ENCODE data around the gene PPT1. TPM values are rescaled to one million over a fixed set of nuclear protein-coding genes. Genes with fewer than 3 reads are reported as not detected.
A peak's percentile ranks its signal among the peaks of the same experiment; 100 is the strongest.

Gene PPT1
- total and polyA plus RNA-seq, 3 donors from 2014 or later: 67.0 to 112 (median 82.9) TPM

DNA sequence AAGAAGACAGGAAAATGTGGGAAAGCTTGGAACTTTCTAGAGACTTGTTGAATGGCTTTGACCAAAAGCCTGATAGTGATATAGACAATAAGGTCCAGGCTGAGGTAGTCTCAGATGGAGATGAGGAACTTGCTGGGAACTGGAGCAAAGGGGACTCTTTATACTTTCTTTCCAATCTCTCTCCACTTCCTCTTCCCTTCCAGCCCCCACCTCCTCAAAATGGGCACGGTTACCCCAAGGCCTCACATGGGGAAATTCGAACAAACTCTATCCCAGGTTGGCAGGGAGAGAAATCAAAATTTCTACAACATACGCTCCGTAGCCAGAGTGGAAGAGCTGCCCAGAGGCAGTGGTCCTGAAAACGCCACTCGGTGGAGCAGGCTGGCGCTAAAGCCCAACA lies 15.2 kb downstream of the PPT1 start:
- Histone ChIP-seq H3K4me1 (peaks cover 8% of the 10 kb centered on the region), H3K36me3 (ENCODE audit: low read depth, missing control alignments) (no peaks in the 10 kb centered on the region), H3K9me3 (no peaks in the 10 kb centered on the region), H3K27me3 (no peaks in the 10 kb centered on the region), H3K27ac (no peak overlapping the region), H3K4me3 (no peak overlapping the region)
- intact Hi-C loops (cut with DNase I; ENCODE audit: low total_unique reads): no loop called here
- WGBS, 2 donors: 82 to 84% methylated on average over 7 of the region's 7 CpGs
- DNase-seq: no peak
- TF ChIP-seq, protein P1, sequence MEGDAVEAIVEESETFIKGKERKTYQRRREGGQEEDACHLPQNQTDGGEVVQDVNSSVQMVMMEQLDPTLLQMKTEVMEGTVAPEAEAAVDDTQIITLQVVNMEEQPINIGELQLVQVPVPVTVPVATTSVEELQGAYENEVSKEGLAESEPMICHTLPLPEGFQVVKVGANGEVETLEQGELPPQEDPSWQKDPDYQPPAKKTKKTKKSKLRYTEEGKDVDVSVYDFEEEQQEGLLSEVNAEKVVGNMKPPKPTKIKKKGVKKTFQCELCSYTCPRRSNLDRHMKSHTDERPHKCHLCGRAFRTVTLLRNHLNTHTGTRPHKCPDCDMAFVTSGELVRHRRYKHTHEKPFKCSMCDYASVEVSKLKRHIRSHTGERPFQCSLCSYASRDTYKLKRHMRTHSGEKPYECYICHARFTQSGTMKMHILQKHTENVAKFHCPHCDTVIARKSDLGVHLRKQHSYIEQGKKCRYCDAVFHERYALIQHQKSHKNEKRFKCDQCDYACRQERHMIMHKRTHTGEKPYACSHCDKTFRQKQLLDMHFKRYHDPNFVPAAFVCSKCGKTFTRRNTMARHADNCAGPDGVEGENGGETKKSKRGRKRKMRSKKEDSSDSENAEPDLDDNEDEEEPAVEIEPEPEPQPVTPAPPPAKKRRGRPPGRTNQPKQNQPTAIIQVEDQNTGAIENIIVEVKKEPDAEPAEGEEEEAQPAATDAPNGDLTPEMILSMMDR (IDR thresholded peaks at IDR 0.05): no peak
- no peak for TF ChIP-seq POLR2A (IDR thresholded peaks at IDR 0.05)

DNA sequence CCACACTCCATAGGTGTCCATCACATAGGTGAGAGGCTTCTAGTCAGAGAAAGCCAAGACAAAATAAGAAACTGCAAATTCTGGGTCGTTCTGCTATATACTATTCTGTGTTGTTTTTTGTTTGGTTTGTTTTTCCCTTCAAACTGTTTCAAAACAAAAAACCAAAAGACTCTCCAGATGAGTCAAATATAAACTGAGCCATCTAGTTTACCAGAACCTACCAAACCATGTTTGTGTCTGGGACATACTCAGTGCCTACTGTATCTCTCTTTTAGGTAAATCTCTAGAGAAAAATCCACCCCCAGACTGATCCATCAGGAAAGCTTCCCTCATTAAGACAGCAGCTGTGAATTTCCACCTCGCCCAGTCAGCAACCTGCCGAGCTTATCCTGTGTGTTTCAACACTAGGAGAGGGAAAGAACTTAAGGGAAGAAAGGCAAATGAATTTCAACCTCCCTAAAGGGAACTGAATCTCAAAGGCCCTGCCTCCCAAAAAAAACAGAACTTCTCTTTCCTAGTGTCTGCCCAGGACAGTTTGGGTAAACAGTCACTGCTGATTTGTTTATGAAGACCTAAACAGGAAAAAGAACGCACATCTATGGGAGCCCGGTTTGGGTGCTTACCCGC lies 17.2 kb downstream of the PPT1 start:
- no peak for DNase-seq
- Histone ChIP-seq H3K27ac (no peak overlapping the region), H3K4me1 (peaks cover 8% of the 10 kb centered on the region), H3K36me3 (ENCODE audit: low read depth, missing control alignments) (no peaks in the 10 kb centered on the region), H3K27me3 (no peaks in the 10 kb centered on the region), H3K4me3 (no peak overlapping the region), H3K9me3 (no peaks in the 10 kb centered on the region)
- intact Hi-C loops (cut with DNase I; ENCODE audit: low total_unique reads): no loop called here
- 81 to 84% methylated on average over 6 of the region's 6 CpGs for WGBS, 2 donors
- TF ChIP-seq, protein P1 (IDR thresholded peaks at IDR 0.05): no peak
- TF ChIP-seq POLR2A (IDR thresholded peaks at IDR 0.05): no peak

DNA sequence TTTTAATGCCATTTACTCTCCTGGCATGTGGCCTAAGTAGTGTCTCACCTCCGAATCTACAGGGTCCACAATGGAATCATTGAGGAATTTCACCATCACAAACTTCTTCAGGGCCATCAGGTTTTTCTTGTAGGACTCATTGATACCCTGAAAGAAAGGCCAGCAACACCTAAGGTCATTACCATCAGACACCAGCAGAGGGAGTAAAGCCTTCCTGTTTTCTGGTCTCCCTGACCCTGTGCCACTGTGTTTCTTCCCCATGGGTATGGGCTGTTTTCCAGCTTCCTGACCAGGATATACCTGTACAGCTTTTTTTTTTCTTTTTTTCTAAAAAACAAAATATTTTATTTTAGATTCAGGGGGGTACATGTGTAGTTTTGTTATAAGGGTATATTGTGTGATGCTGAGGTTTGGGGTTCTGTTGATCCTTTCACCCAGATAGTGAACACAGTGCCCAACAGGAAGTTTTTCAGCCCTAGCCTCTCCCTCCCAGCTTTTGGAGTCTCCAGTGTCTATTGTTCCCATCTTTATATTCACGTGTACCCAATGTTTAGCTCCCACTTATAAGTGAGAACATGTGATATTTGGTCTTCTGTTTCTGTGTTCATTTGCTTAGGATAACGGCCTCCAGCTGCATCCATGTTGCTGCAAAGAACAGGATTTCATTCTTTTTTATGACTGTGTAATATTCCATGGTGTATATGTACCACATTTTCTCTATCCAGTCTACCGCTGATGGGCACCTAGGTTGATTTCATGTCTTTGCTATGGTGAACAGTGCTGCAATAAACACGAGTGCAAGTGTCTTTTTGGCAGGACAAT lies 18.3 kb downstream of the PPT1 start:
- Histone ChIP-seq H3K4me3 (no peak overlapping the region), H3K27me3 (no peaks in the 10 kb centered on the region), H3K9me3 (no peaks in the 10 kb centered on the region), H3K36me3 (ENCODE audit: low read depth, missing control alignments) (no peaks in the 10 kb centered on the region), H3K27ac (no peak overlapping the region), H3K4me1 (peaks cover 2% of the 10 kb centered on the region)
- TF ChIP-seq, protein P1 (IDR thresholded peaks at IDR 0.05): peak; percentile 39 to 72 (median 57)
- TF ChIP-seq POLR2A (IDR thresholded peaks at IDR 0.05): no peak
- 92 to 93% methylated on average over 5 of the region's 5 CpGs for WGBS, 2 donors
- intact Hi-C loops (cut with DNase I; ENCODE audit: low total_unique reads): no loop called here
- DNase-seq: peak; percentile 66

DNA sequence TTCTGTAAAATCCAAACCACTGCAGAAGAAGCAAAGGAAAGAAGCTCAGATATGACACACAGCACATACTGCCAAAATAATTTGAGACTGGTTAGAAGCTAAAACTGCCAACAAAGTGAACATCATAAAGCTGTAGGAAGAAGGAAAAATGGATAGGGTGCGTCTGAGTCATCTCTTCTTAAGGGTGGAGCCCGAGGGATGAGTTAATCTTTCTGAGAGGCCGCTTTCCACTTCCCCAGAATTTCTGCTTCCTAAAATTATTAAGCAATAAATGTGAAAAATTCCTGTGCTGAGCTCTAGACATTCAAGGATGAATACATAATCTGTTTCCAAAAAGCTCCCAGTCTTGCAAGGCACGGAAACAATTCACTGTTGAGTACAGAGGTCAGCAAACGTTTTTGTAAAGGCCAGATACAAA lies 20.1 kb downstream of the PPT1 start:
- TF ChIP-seq, protein P1 (IDR thresholded peaks at IDR 0.05): no peak
- Histone ChIP-seq H3K4me3 (no peak overlapping the region), H3K9me3 (no peaks in the 10 kb centered on the region), H3K27ac (peak overlapping the region in 1 of 2 donors; percentile 51), H3K27me3 (no peaks in the 10 kb centered on the region), H3K36me3 (ENCODE audit: low read depth, missing control alignments) (no peaks in the 10 kb centered on the region), H3K4me1 (no peaks in the 10 kb centered on the region)
- intact Hi-C loops (cut with DNase I; ENCODE audit: low total_unique reads): no loop called here
- 56 to 61% methylated on average over 5 of the region's 5 CpGs for WGBS, 2 donors
- DNase-seq: no peak

Measured in testis (tissue), 3 donors.